Peyer's patch (tissue), 4 donors: ENCODE data around the gene SLC44A4. TPM values are rescaled to one million over a fixed set of nuclear protein-coding genes. Genes with fewer than 3 reads are reported as not detected.

Experiments
- DNase-seq, 3 donors: peaks; one replicate each; pipeline ENCODE4 v3.0.0-alpha.2; 2017 to 2019
- H3K27ac ChIP-seq, 4 donors: fragments of 200-600 bp; sonication (generic); one replicate each; pipeline ENCODE4 v1.5.1; 2016 to 2019
- H3K27me3 ChIP-seq, 2 donors: fragments of 200-600 bp; sonication (generic); one replicate each; pipeline ENCODE4 v1.5.1; 2019
- H3K36me3 ChIP-seq, 3 donors: fragments of 200-600 bp; sonication (generic); one replicate each; pipeline ENCODE4 v1.5.1; 2016 to 2019
- H3K4me1 ChIP-seq, 4 donors: fragments of 200-600 bp; sonication (generic); one replicate each; pipeline ENCODE4 v1.5.1; 2016 to 2019
- H3K4me3 ChIP-seq, 4 donors: fragments of 200-600 bp; sonication (generic); 1 replicate in 3 of 4; 2 replicates in 1 of 4; pipeline ENCODE4 v1.5.1; 2016 to 2019; ENCODE audit warnings: mild to moderate bottlenecking in 1 of 4
- H3K9me3 ChIP-seq, 4 donors: fragments of 200-600 bp; sonication (generic); one replicate each; pipeline ENCODE4 v1.5.1; 2016 to 2019; ENCODE audit warnings: mild to moderate bottlenecking in 1 of 4
- POLR2A ChIP-seq, 2 donors: fragments of 450-650 bp; IDR thresholded peaks; one replicate each; pipeline ENCODE4 v1.5.1; 2017; ENCODE audit warnings: antibody characterized with exemption in 2 of 2, mild to moderate bottlenecking in 2 of 2, moderate library complexity in 2 of 2
- total RNA-seq, 4 donors: library from RNA; depleted of rRNA; stranded (reverse); fragments of >200 nt; gene quantifications; one replicate each; pipeline ENCODE4 v1.1.0, GENCODE V29; 2016
- TF ChIP-seq, protein P1 (sequence below), 6 experiments: fragments of 450-650 bp in 4 of 6; fragments of 200-600 bp in 2 of 6; sonication (generic) in 1 of 6; IDR thresholded peaks; one replicate each; pipeline ENCODE4 v1.5.1; 2017 to 2019; ENCODE audit warnings: antibody characterized with exemption in 6 of 6, mild to moderate bottlenecking in 3 of 6, moderate library complexity in 1 of 6

The SLC44A4 gene
- total RNA-seq, 4 donors from 2014 or later, result 64.4 to 508 (median 436) TPM

DNA sequence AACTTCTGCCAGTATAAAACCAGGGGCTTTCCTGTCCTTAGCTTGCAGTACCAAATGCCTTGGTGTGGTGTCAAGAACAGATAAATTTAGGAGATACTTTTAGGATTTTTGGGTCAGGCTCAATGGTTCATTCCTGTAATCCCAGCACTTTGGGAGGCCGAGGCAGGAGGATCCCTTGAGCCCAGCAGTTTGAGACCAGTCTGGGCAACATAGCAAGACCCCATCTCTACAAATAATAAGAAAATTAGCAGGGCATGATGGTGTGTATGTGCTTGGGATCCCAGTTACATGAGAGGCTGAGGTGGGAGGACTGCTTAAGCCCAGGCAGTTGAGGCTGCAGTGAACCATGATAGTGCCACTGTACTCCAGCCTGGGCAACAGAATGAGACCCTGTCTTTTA lies 26.2 kb upstream of the SLC44A4 start:
- Histone ChIP-seq H3K4me1 (peaks cover 0 to 19% (median 7%) of the 10 kb centered on the region in 4 donors), H3K27me3 (no peaks in the 10 kb centered on the region), H3K4me3 (no peak overlapping the region), H3K27ac (no peak overlapping the region), H3K9me3 (no peaks in the 10 kb centered on the region), H3K36me3 (no peaks in the 10 kb centered on the region)
- DNase-seq, result no peak
- TF ChIP-seq POLR2A (IDR thresholded peaks at IDR 0.05), result no peak
- TF ChIP-seq, protein P1, sequence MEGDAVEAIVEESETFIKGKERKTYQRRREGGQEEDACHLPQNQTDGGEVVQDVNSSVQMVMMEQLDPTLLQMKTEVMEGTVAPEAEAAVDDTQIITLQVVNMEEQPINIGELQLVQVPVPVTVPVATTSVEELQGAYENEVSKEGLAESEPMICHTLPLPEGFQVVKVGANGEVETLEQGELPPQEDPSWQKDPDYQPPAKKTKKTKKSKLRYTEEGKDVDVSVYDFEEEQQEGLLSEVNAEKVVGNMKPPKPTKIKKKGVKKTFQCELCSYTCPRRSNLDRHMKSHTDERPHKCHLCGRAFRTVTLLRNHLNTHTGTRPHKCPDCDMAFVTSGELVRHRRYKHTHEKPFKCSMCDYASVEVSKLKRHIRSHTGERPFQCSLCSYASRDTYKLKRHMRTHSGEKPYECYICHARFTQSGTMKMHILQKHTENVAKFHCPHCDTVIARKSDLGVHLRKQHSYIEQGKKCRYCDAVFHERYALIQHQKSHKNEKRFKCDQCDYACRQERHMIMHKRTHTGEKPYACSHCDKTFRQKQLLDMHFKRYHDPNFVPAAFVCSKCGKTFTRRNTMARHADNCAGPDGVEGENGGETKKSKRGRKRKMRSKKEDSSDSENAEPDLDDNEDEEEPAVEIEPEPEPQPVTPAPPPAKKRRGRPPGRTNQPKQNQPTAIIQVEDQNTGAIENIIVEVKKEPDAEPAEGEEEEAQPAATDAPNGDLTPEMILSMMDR (IDR thresholded peaks at IDR 0.05), result no peak

DNA sequence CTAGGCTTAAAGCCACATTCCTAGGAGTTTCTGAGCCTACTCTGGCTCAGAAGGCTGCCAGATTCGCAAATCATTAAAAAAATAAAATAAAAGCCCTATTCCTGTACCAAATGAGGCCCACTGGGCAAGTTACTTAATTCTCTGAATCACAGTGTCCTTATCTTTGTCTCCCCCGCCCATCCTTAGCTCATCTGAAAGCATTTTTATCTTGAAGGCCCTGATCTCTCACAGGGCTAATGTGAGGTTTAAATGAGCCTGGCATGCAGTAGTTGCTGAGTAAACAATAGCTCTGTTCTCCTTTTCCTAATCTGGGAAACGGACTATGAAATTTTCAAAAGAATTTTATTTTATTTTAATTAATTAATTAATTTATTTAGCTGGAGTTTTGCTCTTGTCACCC lies 25.2 kb upstream of the SLC44A4 start:
- peaks cover 0 to 26% (median 7%) of the 10 kb centered on the region in 4 donors for H3K4me1 ChIP-seq
- TF ChIP-seq POLR2A (IDR thresholded peaks at IDR 0.05), result no peak
- no peak overlapping the region for H3K27ac ChIP-seq
- H3K4me3 ChIP-seq, result no peak overlapping the region
- H3K9me3 ChIP-seq, result no peaks in the 10 kb centered on the region
- no peaks in the 10 kb centered on the region for H3K27me3 ChIP-seq
- H3K36me3 ChIP-seq, result no peaks in the 10 kb centered on the region
- no peak for DNase-seq

DNA sequence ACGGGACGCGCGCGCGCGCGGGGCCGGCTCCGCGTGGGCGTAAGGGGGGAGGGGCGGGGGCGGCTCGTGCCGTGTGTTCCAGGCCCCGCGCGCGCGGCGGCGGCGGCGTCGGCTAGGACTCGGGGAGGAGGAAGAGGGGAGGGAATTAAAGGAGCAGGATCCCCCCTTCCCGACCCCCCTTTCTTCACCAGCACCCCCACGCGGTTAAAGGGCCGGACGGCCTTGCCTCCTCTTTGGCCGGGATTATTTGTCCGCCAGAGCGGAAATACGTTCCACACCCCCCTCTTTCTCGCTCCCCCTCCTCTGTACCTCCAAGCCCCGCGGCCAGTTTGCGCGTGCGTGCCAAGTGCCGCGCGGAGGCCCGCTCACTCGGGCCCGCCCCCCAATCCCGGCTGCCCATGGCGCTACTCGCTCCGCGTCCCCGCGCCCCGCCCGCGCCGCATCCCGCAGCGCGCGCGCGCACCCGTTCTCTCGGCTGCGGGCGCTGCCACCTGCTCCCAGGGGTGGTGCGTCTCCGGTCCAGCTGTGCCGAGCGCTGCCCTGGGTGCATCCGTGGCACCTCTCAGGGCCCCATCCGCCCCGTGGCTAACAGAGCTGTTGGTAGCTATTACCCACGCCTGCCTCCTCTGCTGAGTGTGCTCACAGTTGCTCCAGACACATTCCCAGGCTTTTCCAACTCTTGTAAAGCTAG lies 23.3 kb upstream of the SLC44A4 start, which contains the start of gene ZBTB12:
Gene ZBTB12 (minus strand): TSS at position 134 of the 691 bp plus-strand sequence. CDS start 781 bp downstream, outside the sequence.
- Histone ChIP-seq H3K9me3 (no peaks in the 10 kb centered on the region), H3K36me3 (no peaks in the 10 kb centered on the region), H3K27ac (peak within 1 kb of the TSS; percentile 67 to 91 (median 82)), H3K27me3 (no peaks in the 10 kb centered on the region), H3K4me1 (peaks cover 0 to 32% (median 10%) of the 10 kb centered on the region in 4 donors), H3K4me3 (peak within 1 kb of the TSS; percentile 50 to 78 (median 68))
- DNase-seq, result peak; percentile 88 to 96 (median 90)
- TF ChIP-seq, protein P1 (IDR thresholded peaks at IDR 0.05), result peak in 3 of 6 experiments; percentile 18 to 29 (median 22)
- peak; percentile 55 to 60 for TF ChIP-seq POLR2A (IDR thresholded peaks at IDR 0.05)

DNA sequence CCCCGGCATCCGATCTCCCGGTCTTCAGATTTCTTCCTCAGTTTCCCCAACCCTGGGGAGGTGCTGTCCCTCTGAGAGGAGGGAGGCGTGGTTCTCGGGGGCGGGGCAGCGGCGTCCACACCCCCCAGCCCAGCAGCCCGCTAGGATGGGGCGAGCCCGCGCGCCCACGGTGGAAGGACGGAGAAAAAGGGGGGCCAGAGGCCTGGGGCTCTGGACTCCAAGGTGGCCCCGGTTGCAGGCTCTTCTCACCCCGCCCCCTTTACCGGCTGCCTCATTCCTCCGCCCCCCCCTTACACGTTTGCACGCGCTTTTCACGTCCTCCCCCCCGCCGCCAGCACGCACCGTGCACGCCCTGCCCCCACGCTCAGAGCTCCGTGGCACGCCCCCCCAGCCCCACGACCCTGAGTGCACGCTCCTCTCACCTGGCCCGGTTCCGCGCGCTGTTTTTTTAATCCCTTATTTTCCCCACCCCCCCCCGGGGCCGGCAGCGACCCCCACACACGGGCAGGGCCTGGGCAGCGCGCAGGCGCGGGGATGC lies 22.7 kb upstream of the SLC44A4 start:
- DNase-seq, result peak; percentile 72 to 85 (median 72)
- no peaks in the 10 kb centered on the region for H3K9me3 ChIP-seq

DNA sequence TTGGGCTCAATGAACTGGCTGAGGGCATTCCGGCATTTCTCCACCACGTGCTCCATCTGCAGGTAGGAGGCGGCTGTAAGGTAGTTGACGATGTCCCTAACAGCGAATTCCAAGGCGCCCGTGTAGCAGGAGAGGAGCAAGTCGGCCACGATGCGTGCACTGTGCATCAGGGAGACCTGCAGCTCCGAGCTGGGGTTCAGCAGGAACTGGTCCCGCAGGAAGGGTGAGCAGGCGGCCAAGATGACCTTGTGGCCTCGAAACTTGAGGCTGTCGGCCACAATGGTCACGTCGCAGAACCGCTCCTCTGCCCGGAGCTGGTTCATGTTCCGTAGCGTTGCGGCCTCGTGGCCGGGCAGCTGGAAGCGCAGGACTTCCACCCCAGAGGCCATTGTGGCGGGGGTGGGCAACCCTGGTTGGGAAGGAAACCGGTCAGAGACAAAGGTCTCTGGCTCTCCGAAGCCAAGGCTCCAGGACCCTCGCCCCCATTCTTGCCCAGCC lies 22.2 kb upstream of the SLC44A4 start:
- H3K9me3 ChIP-seq, result no peaks in the 10 kb centered on the region
- H3K27ac ChIP-seq, result peak overlapping the region; percentile 67 to 91 (median 82)
- peaks cover 0 to 40% (median 12%) of the 10 kb centered on the region in 4 donors for H3K4me1 ChIP-seq
- peak in 1 of 3 donors; percentile 55 for DNase-seq
- peak overlapping the region; percentile 50 to 78 (median 68) for H3K4me3 ChIP-seq
- H3K36me3 ChIP-seq, result no peaks in the 10 kb centered on the region
- no peaks in the 10 kb centered on the region for H3K27me3 ChIP-seq
- no peak for TF ChIP-seq POLR2A (IDR thresholded peaks at IDR 0.05)
- TF ChIP-seq, protein P1 (IDR thresholded peaks at IDR 0.05), result no peak

More for the DNA sequence above, 22.7 kb upstream of the SLC44A4 start:
- no peaks in the 10 kb centered on the region for H3K36me3 ChIP-seq
- no peaks in the 10 kb centered on the region for H3K27me3 ChIP-seq
- H3K27ac ChIP-seq, result peak overlapping the region; percentile 67 to 91 (median 82)
- TF ChIP-seq, protein P1 (IDR thresholded peaks at IDR 0.05), result no peak
- no peak for TF ChIP-seq POLR2A (IDR thresholded peaks at IDR 0.05)
- peak overlapping the region; percentile 50 to 78 (median 68) for H3K4me3 ChIP-seq
- peaks cover 0 to 37% (median 10%) of the 10 kb centered on the region in 4 donors for H3K4me1 ChIP-seq
